ENCODE results near the gene WDFY4.

DNA sequence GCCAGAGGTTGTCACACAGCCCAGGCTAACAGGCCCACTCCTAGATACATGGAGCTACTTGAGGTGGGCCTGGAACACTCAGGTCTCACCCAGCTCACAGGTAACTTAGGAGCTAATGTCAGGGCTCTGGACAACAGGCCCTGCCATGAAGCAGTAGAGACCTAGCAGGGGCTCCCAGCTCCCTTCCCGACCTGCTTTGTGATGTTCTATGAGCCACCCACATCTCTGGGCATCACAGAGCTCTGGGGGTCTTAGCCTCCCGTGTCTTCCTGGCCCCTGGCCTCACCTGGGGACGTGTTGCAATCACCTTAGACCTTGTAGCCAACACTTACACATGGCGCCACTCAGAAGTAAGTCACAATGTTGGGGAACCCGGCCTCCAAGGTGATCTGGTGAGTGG is 12.4 kb downstream of the WDFY4 start:
- no peak for TF ChIP-seq BHLHE40 (IDR thresholded peaks at IDR 0.05; ENCODE audit: borderline replicate concordance)
- no peak for TF ChIP-seq SP1 (IDR thresholded peaks at IDR 0.05)

All from HEK293T (cell line).